Natural killer cell (primary cell): ENCODE results near the gene CD52. TPM values are rescaled to one million over a fixed set of nuclear protein-coding genes. Genes with fewer than 3 reads are reported as not detected.
A peak's percentile ranks its signal among the peaks of the same experiment; 100 is the strongest.

Source experiments
- ATAC-seq, 3 donors: fragments of 150-1000 bp in 2 of 3; fragments of 200-7000 bp in 1 of 3; cut with Tn5 transposase; 1 replicate in 1 of 3; 2 replicates in 2 of 3; pipeline ENCODE4 v1.10.0; 2021; ENCODE audit warnings: mild to moderate bottlenecking in 2 of 3, moderate library complexity in 2 of 3
- DNase-seq, 2 donors: peaks; one replicate each; pipeline versions ENCODE4 v3.0.0 to v3.0.0-alpha.2; 2013 to 2021; ENCODE audit warnings: mixed read lengths in 1 of 2
- H3K27ac ChIP-seq: one replicate; pipeline ENCODE4 v1.5.1; 2013; ENCODE audit warnings: mild to moderate bottlenecking, low read length
- H3K27me3 ChIP-seq: one replicate; pipeline ENCODE4 v1.6.1; 2013; ENCODE audit warnings: low read length; ENCODE audit not compliant: control insufficient read depth, insufficient read depth
- H3K36me3 ChIP-seq: one replicate; pipeline ENCODE4 v1.6.1; 2013; ENCODE audit warnings: low read length; ENCODE audit not compliant: control insufficient read depth, insufficient read depth
- H3K4me1 ChIP-seq: one replicate; pipeline ENCODE4 v1.6.1; 2013; ENCODE audit warnings: low read length; ENCODE audit not compliant: control insufficient read depth, insufficient read depth
- H3K4me3 ChIP-seq: one replicate; pipeline ENCODE4 v1.5.1; 2013; ENCODE audit warnings: low read length
- H3K9me3 ChIP-seq: one replicate; pipeline ENCODE4 v1.6.1; 2013; ENCODE audit warnings: low read length; ENCODE audit not compliant: control insufficient read depth, insufficient read depth
- H3K27ac Mint-ChIP-seq, 2 donors: one replicate each; pipeline ENCODE4 v1.8.0; 2022; ENCODE audit warnings: mild to moderate bottlenecking in 2 of 2, mixed read lengths in 2 of 2, moderate library complexity in 1 of 2
- H3K27me3 Mint-ChIP-seq, 2 donors: one replicate each; pipeline ENCODE4 v1.8.0; 2022; ENCODE audit warnings: low read depth in 2 of 2, mixed read lengths in 2 of 2
- H3K36me3 Mint-ChIP-seq: one replicate; pipeline ENCODE4 v1.8.0; 2022; ENCODE audit warnings: mixed read lengths
- H3K4me1 Mint-ChIP-seq, 2 donors: one replicate each; pipeline ENCODE4 v1.8.0; 2022; ENCODE audit warnings: mixed read lengths in 2 of 2
- H3K4me3 Mint-ChIP-seq: one replicate; pipeline ENCODE4 v1.8.0; 2022; ENCODE audit warnings: mild to moderate bottlenecking, moderate library complexity, mixed read lengths
- H3K9me3 Mint-ChIP-seq, 2 donors: one replicate each; pipeline ENCODE4 v1.8.0; 2022; ENCODE audit warnings: mixed read lengths in 2 of 2
- CTCF ChIP-seq: fragments of 200-600 bp; IDR thresholded peaks from one replicate; pipeline ENCODE4 v1.8.0; 2022; ENCODE audit warnings: antibody characterized with exemption
- WGBS: methylation state at CpG from one replicate; pipeline ENCODE4 v1.1.7; 2013; ENCODE audit warnings: missing lambda C conversion rate; ENCODE audit not compliant: insufficient coverage; 5-methylcytosine and 5-hydroxymethylcytosine counted together
- intact Hi-C: fragments of 100-400 bp; cut with micrococcal nuclease; formaldehyde crosslinking; loops from one replicate; pipeline ENCODE4 v1.14.2; 2022
- total RNA-seq, 4 donors: library from RNA; stranded (reverse); fragments of 120-200 nt in 1 of 4; gene quantifications; one replicate each; pipeline versions ENCODE4 v1.2.3 to v1.2.4, GENCODE V29; 2013 to 2022

Gene CD52
- total RNA-seq, 3 donors from 2014 or later (not counting 1 experiment from before 2014, with no cell fraction given), result 454 to 485 (median 482) TPM

GRCh38 chr1:26287811-26288210 lies 29.9 kb upstream of the CD52 start:
- Histone ChIP-seq H3K4me1 (peaks cover 97% of the 10 kb centered on the region), H3K27me3 (no peaks in the 10 kb centered on the region), H3K9me3 (no peaks in the 10 kb centered on the region), H3K27ac (peak overlapping the region; percentile 92), H3K4me3 (no peak overlapping the region), H3K36me3 (peaks cover 9% of the 10 kb centered on the region)
- H3K27ac Mint-ChIP-seq, result peak overlapping the region; percentile 86 to 96
- no peaks in the 10 kb centered on the region for H3K27me3 Mint-ChIP-seq
- WGBS, result 22% methylated on average over 4 of the region's 5 CpGs
- DNase-seq (no peak), ATAC-seq (no peak)
- no peaks in the 10 kb centered on the region for H3K9me3 Mint-ChIP-seq
- H3K36me3 Mint-ChIP-seq, result no peaks in the 10 kb centered on the region
- intact Hi-C loops, result no loop called here
- H3K4me1 Mint-ChIP-seq, result peaks cover 63 to 88% of the 10 kb centered on the region in 2 donors
- H3K4me3 Mint-ChIP-seq, result peak overlapping the region; percentile 84
- TF ChIP-seq CTCF, result no peak

GRCh38 chr1:26288311-26288941 lies 29.3 kb upstream of the CD52 start:
- Histone ChIP-seq H3K4me1 (peaks cover 95% of the 10 kb centered on the region), H3K27ac (peak overlapping the region; percentile 92), H3K4me3 (no peak overlapping the region), H3K27me3 (no peaks in the 10 kb centered on the region), H3K9me3 (no peaks in the 10 kb centered on the region), H3K36me3 (peaks cover 3% of the 10 kb centered on the region)
- intact Hi-C loops, result no loop called here
- Mint-ChIP-seq H3K36me3 (no peaks in the 10 kb centered on the region), H3K9me3 (no peaks in the 10 kb centered on the region), H3K4me3 (peak overlapping the region; percentile 84), H3K27ac (peak overlapping the region; percentile 86 to 96), H3K4me1 (peaks cover 57 to 82% of the 10 kb centered on the region in 2 donors), H3K27me3 (no peaks in the 10 kb centered on the region)
- 17% methylated on average over 5 of the region's 5 CpGs for WGBS
- no peak for TF ChIP-seq CTCF
- ATAC-seq (peak in 1 of 3 donors; percentile 10), DNase-seq (peak in 1 of 2 donors; percentile 74)

GRCh38 chr1:26289158-26290059 lies 28.3 kb upstream of the CD52 start:
- Mint-ChIP-seq H3K9me3 (no peaks in the 10 kb centered on the region), H3K4me3 (peak overlapping the region; percentile 84), H3K4me1 (peaks cover 49 to 75% of the 10 kb centered on the region in 2 donors), H3K27me3 (no peaks in the 10 kb centered on the region), H3K27ac (peak overlapping the region; percentile 86 to 96), H3K36me3 (no peaks in the 10 kb centered on the region)
- TF ChIP-seq CTCF, result no peak
- ATAC-seq (peak; percentile 5 to 37 (median 12)), DNase-seq (peak in 1 of 2 donors; percentile 69)
- H3K27me3 ChIP-seq, result no peaks in the 10 kb centered on the region
- H3K4me3 ChIP-seq, result no peak overlapping the region
- H3K36me3 ChIP-seq, result no peaks in the 10 kb centered on the region
- intact Hi-C loops, result no loop called here
- 28% methylated on average over 21 of the region's 21 CpGs for WGBS
- peak overlapping the region; percentile 92 for H3K27ac ChIP-seq
- H3K9me3 ChIP-seq, result no peaks in the 10 kb centered on the region
- H3K4me1 ChIP-seq, result peaks cover 85% of the 10 kb centered on the region
